Liver (tissue), 9 donors: ENCODE data around the gene FOXK1. TPM values are rescaled to one million over a fixed set of nuclear protein-coding genes. Genes with fewer than 3 reads are reported as not detected.

Experiments
- DNase-seq: peaks from one replicate; pipeline ENCODE4 v3.0.0-alpha.2; 2017; ENCODE audit warnings: low spot score
- H3K27ac ChIP-seq, 2 donors: one replicate each; pipeline ENCODE4 v1.7.0; 2013; ENCODE audit warnings: inconsistent platforms in 2 of 2, low read length in 2 of 2, control low read depth in 1 of 2, low read depth in 1 of 2, mild to moderate bottlenecking in 1 of 2
- H3K27me3 ChIP-seq, 4 donors: one replicate each; pipeline versions ENCODE4 v1.6.1 to v1.7.0; 2013; ENCODE audit warnings: low read length in 3 of 4, inconsistent platforms in 1 of 4, mild to moderate bottlenecking in 1 of 4, moderate library complexity in 1 of 4; ENCODE audit not compliant: control insufficient read depth in 4 of 4, insufficient read depth in 4 of 4
- H3K36me3 ChIP-seq, 4 donors: one replicate each; pipeline versions ENCODE4 v1.6.1 to v1.7.0; 2013; ENCODE audit warnings: low read length in 3 of 4, mild to moderate bottlenecking in 3 of 4, low read depth in 1 of 4, moderate library complexity in 1 of 4; ENCODE audit not compliant: control insufficient read depth in 4 of 4, insufficient read depth in 3 of 4
- H3K4me1 ChIP-seq, 4 donors: one replicate each; pipeline versions ENCODE4 v1.6.1 to v1.7.0; 2013; ENCODE audit warnings: low read length in 3 of 4, mild to moderate bottlenecking in 3 of 4, moderate library complexity in 1 of 4; ENCODE audit not compliant: control insufficient read depth in 4 of 4, insufficient read depth in 4 of 4
- H3K4me3 ChIP-seq, 3 donors: one replicate each; pipeline versions ENCODE4 v1.6.1 to v1.7.0; 2013; ENCODE audit warnings: low read length in 3 of 3, control low read depth in 1 of 3, low read depth in 1 of 3, mild to moderate bottlenecking in 1 of 3
- H3K9ac ChIP-seq, 2 donors: one replicate each; pipeline ENCODE4 v1.7.0; 2013; ENCODE audit warnings: low read length in 2 of 2, mild to moderate bottlenecking in 2 of 2, moderate library complexity in 2 of 2, control low read depth in 1 of 2, low read depth in 1 of 2
- H3K9me3 ChIP-seq, 4 donors: one replicate each; pipeline versions ENCODE4 v1.6.1 to v1.7.0; 2013; ENCODE audit warnings: low read length in 3 of 4; ENCODE audit not compliant: control insufficient read depth in 4 of 4
- ATF3 ChIP-seq: IDR thresholded peaks from 2 replicates; pipeline ENCODE4 v1.6.1; 2016; ENCODE audit warnings: antibody characterized with exemption
- EGR1 ChIP-seq, 2 donors: IDR thresholded peaks; 2 replicates each; pipeline ENCODE4 v1.6.1; 2016 to 2018; ENCODE audit warnings: antibody characterized with exemption in 2 of 2, low read depth in 2 of 2
- FOXA2 ChIP-seq: IDR thresholded peaks from 2 replicates; pipeline ENCODE4 v1.6.1; 2016; ENCODE audit warnings: antibody characterized with exemption
- HNF4A ChIP-seq, 2 donors: conservative IDR thresholded peaks; 2 replicates each; pipeline ENCODE4 v1.6.1; 2016; ENCODE audit warnings: antibody characterized with exemption in 2 of 2, mild to moderate bottlenecking in 2 of 2
- JUND ChIP-seq, 2 donors: IDR thresholded peaks; 2 replicates each; pipeline ENCODE4 v1.6.1; 2016; ENCODE audit warnings: antibody characterized with exemption in 2 of 2
- NR2F2 ChIP-seq: IDR thresholded peaks from 2 replicates; pipeline ENCODE4 v1.6.1; 2016; ENCODE audit warnings: antibody characterized with exemption
- RAD21 ChIP-seq, 2 donors: IDR thresholded peaks; 2 replicates each; pipeline ENCODE4 v1.6.1; 2016; ENCODE audit warnings: antibody characterized with exemption in 2 of 2, mild to moderate bottlenecking in 2 of 2
- REST ChIP-seq: IDR thresholded peaks from 2 replicates; pipeline ENCODE4 v1.6.1; 2016; ENCODE audit warnings: antibody characterized with exemption, mild to moderate bottlenecking
- WGBS: extraction: QIAGEN DNeasy Blood & Tissue Kit; methylation state at CpG from one replicate; pipeline ENCODE4 v1.1.7; 2013; 5-methylcytosine and 5-hydroxymethylcytosine counted together
- polyA plus RNA-seq, 2 donors: library from polyadenylated mRNA; stranded (reverse) in 1 of 2; unstranded in 1 of 2; fragments of 200-250 nt in 1 of 2; fragments of >200 nt in 1 of 2; fragmentation: Nextera tagmentation in 1 of 2; extraction: Ambion mirVana in 1 of 2; gene quantifications; one replicate each; pipeline versions ENCODE4 v1.2.1 to v1.2.3, GENCODE V29; 2013 to 2015
- total RNA-seq, 2 donors: library from RNA; depleted of rRNA; stranded (reverse); fragments of >200 nt; gene quantifications; one replicate each; pipeline ENCODE4 v1.2.3, GENCODE V29; 2014
- donor health status: healthy.
- donor health status: healthy.
- donor health status: healthy.
- donor health status: healthy.
- donor health status: healthy.

Gene FOXK1
- total and polyA plus RNA-seq, 4 donors = 1.2 to 8.5 (median 4.4) TPM

- no peak for DNase-seq
- Histone ChIP-seq H3K36me3 (no peaks in the 10 kb centered on the region), H3K9me3 (peaks cover 0 to 9% (median 6%) of the 10 kb centered on the region in 4 donors), H3K4me1 (no peaks in the 10 kb centered on the region), H3K9ac (no peak overlapping the region), H3K4me3 (no peak overlapping the region), H3K27ac (no peak overlapping the region), H3K27me3 (no peaks in the 10 kb centered on the region)
- TF ChIP-seq JUND (IDR thresholded peaks at IDR 0.05) (no peak), REST (no peak), HNF4A (conservative IDR thresholded peaks at IDR 0.05) (no peak), NR2F2 (no peak)
- WGBS = 81% methylated on average over 17 of the region's 17 CpGs
Measured at GRCh38 chr7:4663239-4664018, 18.7 kb upstream of the FOXK1 start.

- Histone ChIP-seq H3K27me3 (no peaks in the 10 kb centered on the region), H3K9me3 (peaks cover 0 to under 1% (median under 1%) of the 10 kb centered on the region in 4 donors), H3K4me3 (no peak overlapping the region), H3K4me1 (no peaks in the 10 kb centered on the region), H3K36me3 (no peaks in the 10 kb centered on the region), H3K9ac (no peak overlapping the region), H3K27ac (no peak overlapping the region)
- no peak for TF ChIP-seq FOXA2
- TF ChIP-seq RAD21 (IDR thresholded peaks at IDR 0.05) = no peak
- no peak for TF ChIP-seq EGR1 (IDR thresholded peaks at IDR 0.05; ENCODE audit: low read depth in 2 of 2)
- TF ChIP-seq NR2F2 = no peak
- no peak for TF ChIP-seq REST
- TF ChIP-seq ATF3 = no peak
- no peak for DNase-seq
- WGBS = 78% methylated on average over 2 of the region's 2 CpGs
Measured at GRCh38 chr7:4665661-4666060, 16.4 kb upstream of the FOXK1 start.
